ENCODE measurements around the gene NMNAT1.
A peak's percentile ranks its signal among the peaks of the same experiment; 100 is the strongest.
"Not testable (repeated sequence)": the region's sequence is repeated elsewhere in the genome, so short reads cannot be mapped to it uniquely, and the experiment has no call there.

NMNAT1 gene

DNA sequence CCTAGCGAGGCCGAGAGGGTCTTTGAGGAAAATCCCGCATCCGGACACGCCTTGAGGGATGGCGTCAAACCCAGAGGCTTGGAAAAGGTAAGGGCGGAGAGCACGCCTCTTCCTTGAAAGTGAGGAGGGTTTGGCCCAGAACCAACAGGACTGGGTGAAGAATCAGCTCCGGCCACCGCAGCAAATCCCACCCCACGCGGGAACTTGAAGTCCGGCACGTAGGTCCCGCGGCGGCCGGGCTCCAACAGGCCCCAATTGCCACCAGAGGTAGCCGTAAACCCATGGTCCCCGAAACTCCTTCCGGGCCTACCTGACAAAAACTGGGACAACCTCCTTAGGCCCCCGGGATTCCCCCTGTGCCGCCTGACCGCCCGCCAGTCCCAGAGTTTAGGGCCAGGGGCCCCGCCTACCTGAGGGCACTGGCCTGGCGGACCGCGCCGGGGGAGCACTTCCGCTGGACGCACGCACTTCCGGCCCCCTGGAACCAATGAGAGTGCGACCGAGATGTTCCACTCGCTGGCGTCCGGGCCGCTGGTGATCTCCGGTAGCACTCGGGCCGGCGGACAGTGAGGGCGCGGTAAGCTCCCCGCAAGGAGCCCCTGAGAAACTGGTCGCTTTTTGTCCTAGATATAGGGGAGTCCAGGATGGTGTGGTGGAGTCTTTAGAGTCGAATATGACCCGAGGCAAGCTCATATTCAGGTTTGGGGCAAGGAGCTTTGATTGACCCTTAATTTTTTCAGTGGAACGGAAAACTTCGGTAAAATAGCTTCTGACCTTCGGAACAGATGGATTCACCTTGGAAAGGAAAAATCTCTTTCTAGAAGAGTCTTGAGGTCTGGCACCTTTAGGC is at the start of gene NMNAT1, which contains the start of gene LZIC:
NMNAT1 (plus strand) TSS at position 537 of the 850 bp plus-strand sequence. CDS start 28,599 bp downstream, outside the sequence.
LZIC (minus strand) TSS at position 453 of the 850 bp plus-strand sequence. CDS start 6,772 bp downstream, outside the sequence.
- peak; percentile 97 for DNase-seq

DNA sequence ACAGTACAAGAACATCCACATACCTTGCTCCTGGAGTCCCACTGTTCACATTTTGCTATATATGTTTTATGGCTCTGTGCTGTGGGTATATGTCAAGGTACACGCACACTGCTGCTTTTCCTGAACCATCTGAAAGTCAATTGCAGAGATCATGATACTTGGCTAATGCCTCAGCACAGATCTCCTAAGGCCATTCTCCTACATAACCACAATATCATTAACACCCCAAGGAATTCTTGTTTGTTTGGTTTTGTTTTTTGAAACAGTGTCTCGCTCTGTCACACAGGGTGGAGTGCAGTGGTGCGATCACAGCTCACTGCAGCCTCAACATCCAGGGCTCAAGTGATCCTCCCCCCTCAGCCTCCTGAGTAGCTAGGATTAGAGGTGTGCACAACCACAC is 49.2 kb upstream of the NMNAT1 start:
- DNase-seq = no peak

DNA sequence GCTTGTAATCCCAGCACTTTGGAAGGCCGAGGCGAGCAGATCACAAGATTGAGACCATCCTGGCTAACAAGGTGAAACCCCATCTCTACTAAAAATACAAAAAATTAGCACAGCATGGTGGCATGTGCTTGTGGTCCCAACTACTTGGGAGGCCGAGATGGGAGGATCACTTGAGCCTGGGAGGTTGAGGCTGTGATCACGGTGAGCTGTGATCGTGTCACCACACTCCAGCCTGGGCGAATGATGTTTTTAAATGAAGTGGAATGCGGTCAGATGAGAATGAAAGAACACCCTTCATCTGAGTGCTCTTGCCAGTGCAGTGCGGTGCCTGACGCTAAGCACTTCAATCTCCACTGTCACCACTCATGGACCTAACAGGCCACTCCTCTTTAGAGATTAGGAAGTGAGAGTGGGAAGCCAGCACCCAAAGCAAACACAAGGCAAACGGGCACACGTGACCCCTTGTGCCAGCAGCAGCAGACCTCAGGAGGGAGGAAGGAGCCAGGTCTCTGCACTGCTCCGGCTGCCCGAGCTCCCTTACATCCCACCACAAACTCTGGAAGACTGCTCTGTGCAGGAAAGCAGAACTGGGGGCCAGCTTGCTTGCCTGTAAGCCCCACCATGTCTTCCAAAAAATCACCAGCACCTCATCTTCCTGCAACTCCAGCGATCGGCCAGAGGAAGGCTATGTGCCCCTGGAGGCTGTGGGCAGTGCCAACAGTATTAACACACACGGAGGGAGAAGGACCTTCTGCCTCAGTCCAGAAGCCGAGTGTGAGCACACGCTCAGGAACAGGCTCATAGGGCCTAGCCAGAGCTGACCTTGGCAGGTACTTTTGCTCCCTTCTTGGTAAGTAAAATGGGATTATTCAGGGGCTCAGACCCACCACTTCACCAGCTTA is 42.9 kb upstream of the NMNAT1 start:
- DNase-seq = peak; percentile 97

DNA sequence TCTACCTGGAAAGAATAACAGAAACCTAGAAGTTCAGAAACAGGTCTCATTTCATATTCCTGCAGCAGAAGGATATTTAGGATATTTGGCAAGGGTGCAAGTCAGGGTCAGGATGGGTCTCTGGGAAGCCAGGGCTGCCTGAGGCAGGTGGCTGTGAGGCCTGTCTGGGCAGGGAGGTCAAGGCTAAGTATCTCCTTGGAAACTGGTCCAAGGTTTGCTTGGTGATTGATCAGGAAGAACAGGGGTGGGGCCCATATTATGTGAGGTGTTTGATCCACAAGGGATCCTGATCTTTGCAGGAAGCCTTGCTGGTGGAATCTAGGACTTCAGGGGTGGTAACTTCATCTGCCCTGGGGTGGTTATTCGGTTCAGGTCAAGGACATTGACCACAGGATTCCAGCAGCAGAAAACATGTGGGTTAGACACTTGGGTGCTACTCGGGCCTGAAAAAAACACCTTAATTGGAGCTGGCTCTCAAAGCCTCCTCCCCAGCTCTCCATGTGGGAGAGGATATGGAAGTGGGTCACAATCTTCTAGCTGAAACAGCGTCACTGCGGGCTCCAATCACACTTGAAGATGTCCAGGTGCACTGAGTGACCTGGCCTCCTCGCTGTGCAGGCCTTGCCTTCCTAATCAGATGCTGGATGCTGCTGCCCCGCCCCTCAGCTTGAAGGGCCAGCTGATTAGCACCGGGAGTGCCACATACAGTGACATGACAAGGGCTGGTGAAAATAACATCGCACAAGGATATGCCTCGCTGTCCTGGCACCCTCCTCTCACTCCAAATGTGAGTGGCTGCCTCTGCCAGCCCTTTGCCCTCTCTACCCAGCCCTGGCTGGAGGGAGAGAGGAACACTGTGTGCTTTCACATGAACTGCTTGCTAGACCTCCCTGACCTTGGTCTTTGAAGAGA is 41.9 kb upstream of the NMNAT1 start:
- no peak for DNase-seq

DNA sequence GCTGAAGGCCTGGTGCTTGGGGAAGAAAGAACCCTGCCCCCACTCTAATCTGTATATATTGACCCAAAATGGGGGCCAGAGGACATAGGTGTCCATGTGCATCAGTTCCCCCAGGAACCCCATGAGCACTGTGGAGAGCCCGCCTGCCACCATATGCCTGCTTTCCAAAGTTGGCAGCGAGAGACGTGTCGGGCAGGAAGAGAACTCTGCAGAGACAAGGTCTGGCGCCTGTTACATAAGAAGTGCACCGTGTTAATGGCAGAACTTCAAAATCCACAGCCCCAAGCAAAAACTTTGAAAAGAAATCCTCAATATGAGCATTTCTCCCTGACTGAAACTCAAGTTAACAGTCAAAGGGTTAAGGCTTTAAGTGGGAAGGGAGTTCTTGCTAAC is 41.2 kb upstream of the NMNAT1 start:
- no peak for DNase-seq

DNA sequence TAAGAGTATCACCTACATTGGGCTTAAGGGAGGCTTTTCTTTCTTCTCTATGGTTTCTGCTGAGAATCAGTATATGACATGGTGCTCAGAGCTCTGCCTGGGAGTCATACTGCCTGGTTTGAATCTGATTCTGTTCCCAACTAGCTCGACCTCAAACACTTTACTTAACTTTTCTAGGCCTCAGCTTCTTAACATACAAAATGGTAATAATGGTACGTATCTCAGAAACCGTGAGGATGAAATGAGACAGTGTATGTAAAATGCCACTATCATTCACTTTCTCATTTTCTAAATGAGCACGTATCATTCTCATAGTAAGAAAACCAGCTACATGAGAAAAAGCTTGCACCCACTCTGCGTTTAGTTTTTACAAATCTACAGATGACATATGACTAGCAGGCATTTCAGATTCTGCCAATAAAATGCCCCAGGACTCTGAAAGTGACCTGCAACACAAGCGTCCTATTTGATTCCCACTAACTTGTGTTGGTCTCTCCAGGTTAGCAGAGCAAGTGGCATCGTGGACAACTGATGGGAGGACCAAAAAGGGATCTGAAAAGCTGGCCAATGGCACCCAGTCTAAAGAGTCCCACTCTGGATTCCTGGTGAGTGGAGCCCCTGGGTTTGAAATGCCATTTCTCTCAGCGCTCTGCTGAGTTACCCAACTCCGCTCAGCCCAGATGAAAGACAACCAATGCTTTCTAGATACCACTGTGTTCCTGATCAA is 39.3 kb upstream of the NMNAT1 start:
- DNase-seq = no peak

DNA sequence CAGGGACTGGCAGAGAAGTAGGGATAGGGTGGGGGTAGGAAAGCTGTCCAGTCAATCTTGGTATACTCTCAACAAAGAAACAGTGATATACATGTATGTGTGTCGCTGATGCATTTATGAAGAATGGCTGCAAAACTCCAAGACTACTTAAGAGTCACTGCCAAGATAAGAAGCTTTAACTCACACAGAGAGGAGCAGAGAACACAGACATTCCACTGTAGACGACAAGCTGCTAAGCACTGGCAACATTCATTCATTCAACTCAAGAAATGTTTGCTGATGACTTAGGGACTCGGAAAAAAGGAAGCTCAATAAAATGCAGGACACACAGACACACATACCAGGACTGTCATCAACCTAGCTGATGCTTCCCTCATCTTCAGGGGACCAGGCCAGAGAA is 38.7 kb upstream of the NMNAT1 start:
- DNase-seq = no peak

DNA sequence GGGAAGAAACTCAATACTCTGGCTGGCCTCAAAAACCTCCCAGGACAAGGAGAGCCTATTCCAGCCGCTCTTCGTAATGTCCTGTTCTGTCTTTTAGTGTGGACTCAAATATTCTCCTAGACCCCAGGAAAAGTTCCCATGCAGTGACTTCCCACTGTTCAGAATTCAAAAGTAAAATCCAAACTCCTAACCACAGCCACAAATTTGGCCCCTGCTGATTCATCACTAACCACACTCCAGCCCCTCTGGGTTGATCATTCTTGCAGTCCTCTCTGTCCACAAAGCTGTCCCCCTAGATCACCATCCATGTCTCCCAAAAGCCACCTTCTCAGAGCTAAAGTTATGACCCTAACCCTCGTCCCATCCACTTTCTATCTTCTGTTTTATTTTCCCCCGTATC is 38.3 kb upstream of the NMNAT1 start:
- DNase-seq = no peak

DNA sequence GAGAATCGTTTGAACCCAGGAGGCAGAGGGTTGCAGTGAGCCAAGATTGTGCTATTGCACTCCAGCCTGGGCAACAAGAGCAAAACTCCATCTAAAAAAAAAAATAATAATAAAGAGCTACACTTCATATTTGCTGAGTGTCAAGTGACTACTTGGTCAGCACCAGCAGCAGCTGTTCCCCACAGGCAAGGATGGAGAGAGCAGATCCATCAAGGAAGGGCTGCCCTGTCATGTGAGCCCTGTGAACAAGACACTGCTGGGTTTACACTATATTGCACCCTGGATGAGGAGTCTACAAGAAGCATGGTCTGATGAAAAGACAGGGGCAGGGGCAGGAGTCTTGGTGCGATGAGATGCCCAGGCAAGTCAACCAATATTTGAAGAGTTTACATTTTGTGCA is 36.8 kb upstream of the NMNAT1 start:
- DNase-seq = no peak

DNA sequence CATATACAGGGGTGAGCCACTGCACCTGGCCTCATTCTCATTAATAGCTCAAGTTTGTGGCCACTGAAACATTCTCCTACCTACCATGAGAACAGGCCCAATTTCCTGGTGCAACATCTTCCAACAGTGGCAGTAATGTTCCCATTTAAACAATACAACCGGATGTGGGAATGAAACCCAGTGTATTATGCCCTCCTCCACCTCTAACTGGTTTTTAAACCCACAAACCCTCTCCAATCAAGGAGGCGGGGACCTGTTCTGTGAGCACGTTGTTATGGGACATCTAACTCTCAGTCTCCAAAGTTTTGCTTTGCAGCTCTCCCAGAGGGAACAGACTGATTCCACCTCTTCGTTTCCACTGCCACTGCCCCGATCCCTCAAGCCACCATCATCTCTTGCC is 35.8 kb upstream of the NMNAT1 start:
- DNase-seq = no peak

DNA sequence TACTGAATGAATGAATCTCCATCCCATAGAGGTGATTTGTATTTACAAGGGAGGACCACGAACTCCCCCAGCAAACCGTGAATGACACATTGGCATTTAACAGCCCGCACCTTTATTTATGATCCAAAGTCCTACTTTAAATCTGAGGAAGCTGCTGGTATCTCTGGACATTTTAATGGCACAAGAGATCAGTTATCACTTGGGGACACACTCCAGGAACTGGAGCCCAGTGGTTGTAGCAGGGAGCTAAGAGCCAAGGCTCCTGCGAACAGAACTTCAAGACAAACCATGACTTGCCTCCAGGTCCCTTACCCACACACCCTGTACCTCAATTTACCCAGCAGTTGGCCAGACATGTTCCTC is 34.4 kb upstream of the NMNAT1 start:
- DNase-seq = no peak

DNA sequence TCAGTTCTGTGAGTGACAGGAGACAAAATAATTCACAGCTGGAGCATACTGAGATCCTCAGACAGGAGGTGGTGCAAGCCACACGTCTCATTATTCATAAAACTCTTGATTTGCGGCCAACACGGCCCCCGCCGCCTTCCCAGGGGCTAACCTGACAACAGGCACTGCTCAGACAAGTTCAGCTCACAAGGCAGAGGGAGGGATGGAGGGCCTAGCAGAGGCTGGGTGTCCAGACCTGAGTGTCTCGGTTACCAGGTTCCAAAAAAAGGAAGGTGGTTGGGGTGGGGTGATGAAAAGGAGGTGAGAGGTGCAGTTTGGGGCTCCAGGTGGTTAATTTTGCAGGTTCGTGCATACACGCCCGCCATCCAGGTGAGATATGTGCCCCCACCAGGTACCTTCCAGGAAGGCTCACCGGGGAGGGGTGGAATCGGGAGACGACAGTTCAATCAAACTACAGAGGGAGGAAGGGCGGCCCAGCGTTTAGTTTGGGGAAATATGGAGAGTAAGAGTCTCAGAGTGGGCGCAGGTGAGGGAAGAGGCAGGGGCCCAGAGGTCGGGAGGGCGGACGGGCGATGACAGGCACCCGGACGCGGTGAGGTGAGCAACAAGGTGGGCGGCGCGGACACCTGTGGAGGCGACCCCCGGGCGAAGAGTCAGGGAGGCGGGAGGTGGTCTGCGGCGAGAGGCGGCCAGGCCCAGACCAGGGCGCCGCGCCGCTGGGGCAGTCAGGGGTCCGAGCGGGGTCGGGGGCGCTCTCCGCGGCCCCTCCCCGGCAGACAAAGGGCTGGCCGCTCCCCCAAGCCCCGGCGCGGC is 33.8 kb upstream of the NMNAT1 start:
- DNase-seq = peak; percentile 61

DNA sequence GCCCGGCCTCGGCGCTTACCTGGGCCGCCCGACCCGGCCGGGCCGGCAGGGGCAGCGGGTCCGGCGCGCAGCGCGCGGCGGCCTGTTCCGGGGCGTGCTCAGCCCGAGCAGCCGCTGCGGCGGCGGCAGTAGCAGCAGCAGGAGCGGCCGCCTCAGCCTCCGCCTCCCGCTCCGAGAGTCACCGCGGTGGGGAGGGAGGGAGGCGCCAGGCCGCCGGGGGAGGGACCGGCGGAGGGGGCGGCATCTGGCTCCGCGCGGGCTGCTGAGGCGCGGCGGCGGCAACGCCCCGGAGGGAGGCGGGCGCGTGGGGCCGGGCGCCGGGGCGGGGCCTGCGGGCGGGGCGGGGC is 33.2 kb upstream of the NMNAT1 start, which contains the start of gene CTNNBIP1:
CTNNBIP1 (minus strand) TSS at position 194 of the 347 bp plus-strand sequence. CDS start 38,205 bp downstream, outside the sequence.
- peak; percentile 100 for DNase-seq

DNA sequence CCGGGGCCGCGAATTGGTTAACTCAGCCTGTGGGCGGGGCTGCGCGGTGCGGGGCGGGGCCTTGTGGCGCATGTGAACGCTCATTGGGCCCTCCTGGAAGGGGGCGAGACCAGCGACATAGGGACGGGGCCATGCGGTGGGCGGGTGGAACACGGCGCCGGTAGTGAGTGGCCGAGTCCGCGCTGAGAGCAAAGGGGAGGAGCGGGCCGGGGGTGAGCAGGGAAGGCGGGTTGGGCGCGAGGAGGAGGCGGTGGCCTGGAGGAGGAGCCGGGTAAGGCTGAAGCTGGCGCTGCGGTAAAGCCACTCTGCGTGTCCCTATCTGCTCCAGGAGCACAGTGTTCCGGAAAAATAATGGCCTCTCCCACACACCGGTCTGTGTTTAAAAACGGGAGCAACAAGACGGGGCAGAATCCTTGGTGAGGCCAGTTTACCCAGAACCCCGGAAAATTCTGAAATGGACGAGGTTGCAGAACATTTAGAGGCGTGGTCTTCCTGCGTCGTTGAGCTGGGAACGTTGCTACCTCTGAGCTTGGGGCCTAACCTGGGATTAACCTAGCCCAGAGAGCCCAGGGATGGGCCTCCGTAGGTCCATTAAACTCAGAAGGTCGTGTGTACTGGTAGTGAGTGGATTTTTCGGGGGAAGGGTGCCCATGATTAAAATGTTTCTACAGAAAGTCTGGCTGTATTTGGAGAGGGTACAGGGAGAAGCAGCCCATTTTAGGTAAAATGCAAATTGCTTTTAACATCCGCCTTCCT is 32.7 kb upstream of the NMNAT1 start:
- DNase-seq = peak; percentile 100

DNA sequence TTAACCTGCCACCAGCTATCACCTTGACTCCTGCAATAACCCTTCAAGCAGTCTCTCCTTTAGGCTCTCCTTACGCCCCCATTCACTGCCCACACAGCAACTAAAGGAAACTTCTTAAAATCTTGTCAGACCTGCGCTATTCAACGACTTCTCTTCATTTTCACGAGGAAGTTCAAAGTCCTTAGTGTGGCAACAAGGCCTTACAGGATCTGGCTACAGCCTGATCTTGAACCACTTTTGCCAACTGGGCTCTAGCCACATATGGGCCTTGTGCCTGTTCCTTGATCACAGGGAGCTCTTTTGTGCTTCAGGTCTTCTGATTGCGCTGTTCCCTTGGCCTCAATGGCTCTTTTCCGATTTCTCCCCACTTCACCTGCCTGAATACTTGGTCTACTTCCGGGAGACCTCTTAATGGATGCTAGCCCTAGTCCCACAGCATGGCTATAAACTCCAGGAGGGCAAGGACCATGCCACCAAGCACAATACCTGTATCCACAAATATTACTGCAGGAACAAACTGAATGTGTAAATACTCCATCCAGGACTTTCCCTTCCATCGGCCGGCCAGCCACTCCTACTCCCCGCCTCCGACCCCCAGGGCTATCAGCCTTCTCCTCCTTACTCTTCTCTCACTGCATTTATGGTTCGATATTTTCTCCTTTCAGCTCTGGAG is 30.9 kb upstream of the NMNAT1 start:
- no peak for DNase-seq

DNA sequence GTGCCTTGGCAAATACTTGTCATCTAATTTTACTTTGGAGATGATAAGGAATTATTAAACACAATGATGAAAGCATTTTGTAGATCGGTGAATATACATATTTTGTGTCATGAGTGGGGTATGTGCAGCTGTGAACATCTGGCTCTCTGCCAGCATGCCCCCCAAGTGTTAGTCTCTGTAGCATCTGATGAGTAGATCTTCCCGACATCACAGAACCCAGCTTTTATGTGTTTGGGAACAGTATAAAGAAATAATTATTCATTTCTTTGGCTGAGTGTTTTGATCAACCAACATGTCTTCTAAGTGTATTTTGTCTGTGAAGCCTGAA is 28.7 kb upstream of the NMNAT1 start:
- DNase-seq = no peak

DNA sequence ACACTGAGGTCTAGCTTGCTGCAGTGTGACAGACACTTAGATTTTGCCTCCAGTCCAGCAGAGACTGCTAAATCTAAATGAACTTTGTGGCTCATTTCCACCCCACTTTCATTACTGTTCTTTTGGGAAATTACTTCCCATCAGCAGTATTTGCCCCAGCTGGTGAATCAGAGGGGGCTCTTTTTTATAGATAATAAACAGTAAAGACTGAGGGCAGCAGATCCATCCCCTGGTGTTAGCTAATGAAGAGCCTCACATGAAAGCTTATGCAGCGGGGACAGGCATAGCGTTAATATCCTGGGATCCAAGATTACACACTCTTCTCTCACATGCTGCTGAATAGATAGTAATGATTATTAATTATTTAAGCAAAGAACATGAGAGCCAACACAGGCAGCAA is 26.8 kb upstream of the NMNAT1 start:
- DNase-seq = no peak

DNA sequence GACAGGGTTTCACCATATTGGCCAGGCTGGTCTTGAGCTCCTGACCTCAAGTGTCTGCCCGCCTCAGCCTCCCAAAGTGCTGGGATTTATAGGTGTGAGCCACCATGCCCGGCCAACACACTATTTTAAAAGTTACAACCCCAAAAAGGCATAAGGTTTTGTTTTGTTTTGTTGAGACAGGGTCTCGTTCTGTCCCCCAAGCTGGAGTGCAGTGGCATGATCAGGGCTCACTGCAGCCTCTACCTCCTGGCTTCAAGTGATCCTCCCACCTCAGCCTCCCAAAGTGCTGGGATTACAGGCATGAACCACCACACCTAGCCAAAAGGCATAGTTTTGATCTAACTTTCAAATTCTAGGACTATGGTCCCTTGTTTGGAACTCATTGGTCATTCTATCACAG is 25.8 kb upstream of the NMNAT1 start:
- DNase-seq = not testable (repeated sequence)

DNA sequence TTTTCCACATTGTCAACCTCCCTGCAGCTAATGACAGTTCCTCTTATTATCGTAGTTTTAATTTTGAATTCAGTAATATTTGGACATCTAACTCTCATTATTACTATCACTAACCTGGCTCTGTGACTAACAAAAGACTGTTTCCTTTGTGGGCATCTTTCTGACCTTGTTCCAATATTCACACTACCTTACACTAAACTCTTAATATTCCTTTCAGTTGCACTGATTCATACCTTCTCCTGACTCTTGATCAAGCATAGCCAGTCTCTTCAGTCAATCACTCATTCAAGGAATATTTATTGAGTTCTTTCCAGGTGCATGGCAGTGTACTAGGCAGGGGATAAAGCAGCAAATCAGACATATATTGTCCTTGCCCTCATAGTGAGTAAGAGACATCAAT is 25.4 kb upstream of the NMNAT1 start:
- DNase-seq = no peak

DNA sequence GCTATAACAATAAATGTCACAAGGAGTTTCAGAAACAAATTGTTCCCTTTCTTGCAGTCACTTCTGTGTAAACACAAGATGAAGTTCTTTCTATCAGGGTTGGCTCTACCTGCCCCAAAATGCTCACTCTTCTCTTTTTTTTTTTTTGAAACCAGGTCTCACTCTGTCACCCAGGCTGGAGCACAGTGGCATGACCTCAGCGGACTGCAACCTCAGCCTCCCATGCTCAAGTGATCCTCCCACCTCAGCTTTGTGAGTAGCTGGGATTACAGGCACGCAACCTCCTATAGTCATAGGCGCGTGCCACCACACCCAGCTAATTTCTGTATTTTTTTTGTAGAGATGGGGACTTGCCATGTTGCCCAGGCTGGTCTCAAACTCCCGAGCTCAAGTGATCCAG is 22.7 kb upstream of the NMNAT1 start:
- no peak for DNase-seq

Measured in DMS53 (cell line).